Measurements from ENCODE around the gene DIRAS3. TPM values are rescaled to one million over a fixed set of nuclear protein-coding genes. Genes with fewer than 3 reads are reported as not detected.

Gene DIRAS3
- total and polyA plus RNA-seq, 2 of the 8 experiments (the other 6 are each of a cell fraction or from before 2014, with no cell fraction given), result 0.11 TPM; not detected in 1

DNA sequence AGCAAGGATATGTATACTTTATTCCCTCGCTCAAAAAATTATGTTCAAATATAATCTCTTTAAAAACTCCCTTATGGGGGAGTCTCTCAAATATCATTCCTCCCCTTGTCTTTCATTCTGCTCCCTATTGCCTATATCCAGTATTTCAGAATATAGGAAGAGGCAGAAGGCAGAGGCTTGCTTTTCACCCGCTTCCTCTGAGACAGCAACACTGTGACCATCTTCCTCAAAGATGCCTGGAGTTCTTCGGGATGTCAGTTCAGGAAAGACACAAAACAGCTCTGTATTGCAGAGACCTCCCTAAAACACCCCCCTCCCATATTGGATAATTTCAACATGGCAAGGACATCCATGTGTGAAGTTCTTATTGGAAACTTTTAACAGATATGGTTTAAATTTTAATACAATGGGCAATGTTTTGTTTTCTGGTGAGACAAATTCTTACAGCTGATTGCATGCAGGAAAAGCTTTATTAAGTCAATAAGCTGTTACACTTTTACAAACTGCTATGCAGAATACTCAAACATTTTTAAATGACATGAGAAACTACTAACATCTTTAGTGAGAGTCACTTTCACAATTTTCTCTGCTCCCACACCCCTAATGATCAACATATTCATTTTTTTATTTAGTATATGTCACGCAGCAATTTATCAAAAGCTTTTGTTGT, 4.8 kb downstream of the DIRAS3 start:
- ChIA-PET CTCF (ENCODE audit: partially characterized antibody) (interaction anchor here (0.6 to 4.7 kb wide), 3 partner anchors 13 to 280 kb away, joined by 3 to 30 read pairs (median 9); no protein-coding TSS in a partner anchor), POLR2A (ENCODE audit: partially characterized antibody) (no interaction called here)
- FAIRE-seq (no peak), DNase-seq (ENCODE audit: low read depth in 1 of 2, low spot score in 2 of 2) (no peak)
- no peak overlapping the region for H3K4ac ChIP-seq (replicated peaks; ENCODE audit: insufficient read length, low read depth, low read length)
- H2BK20ac ChIP-seq (ENCODE audit: low read length), result no peak overlapping the region
- H3K4me3 ChIP-seq (ENCODE audit: extremely low read depth in 1 of 4, insufficient read depth in 2 of 4, low read depth in 3 of 4, low read length in 4 of 4), result no peak overlapping the region
- no peak overlapping the region for H3K56ac ChIP-seq (replicated peaks; ENCODE audit: insufficient read length, low read depth, low read length)
- no peaks in the 10 kb centered on the region for H3K23me2 ChIP-seq (ENCODE audit: low read depth, low read length)
- no peak overlapping the region for H3K23ac ChIP-seq (ENCODE audit: insufficient read length)
- H2BK12ac ChIP-seq (ENCODE audit: low read depth, low read length), result no peak overlapping the region
- H3K36me3 ChIP-seq (ENCODE audit: control insufficient read depth in 2 of 4, insufficient read depth in 4 of 4, low read length in 3 of 4), result no peaks in the 10 kb centered on the region
- no peak overlapping the region for H3K27ac ChIP-seq (ENCODE audit: low read depth, low read length)
- H3K27me3 ChIP-seq (replicated peaks in 1 of 4; ENCODE audit: control insufficient read depth in 3 of 4, extremely low read depth in 1 of 4, insufficient read depth in 3 of 4, low read length in 3 of 4), result peaks cover 0 to 14% (median 9%) of the 10 kb centered on the region in 4 experiments; a peak in 6 of 7 replicates
- no peak overlapping the region for H4K5ac ChIP-seq (ENCODE audit: insufficient read length, low read depth, low read length)
- no peaks in the 10 kb centered on the region for H3K9me3 ChIP-seq (ENCODE audit: insufficient read depth in 2 of 2, low read depth in 1 of 2, low read length in 1 of 2)
- H2BK5ac ChIP-seq (ENCODE audit: low read depth, low read length), result no peak overlapping the region
- H3K18ac ChIP-seq (ENCODE audit: extremely low read depth, low read length), result no peak overlapping the region
- H2AFZ ChIP-seq (ENCODE audit: low read length), result no peak overlapping the region
- 93% methylated on average over 4 of the region's 4 CpGs; no CpG with 5 or more reads in 1 of the 2 experiments for WGBS, 2 experiments (ENCODE audit: extremely low coverage in 1 of 2, insufficient coverage in 1 of 2, insufficient read length in 1 of 2, insufficient replicate concordance in 2 of 2, low coverage in 1 of 2, low lambda C conversion rate in 2 of 2, missing lambda C conversion rate in 1 of 2)
- H2BK15ac ChIP-seq (ENCODE audit: low read length), result no peak overlapping the region
- 0 out of 7 replicates have a peak, but pooled peaks cover 0 to 2% (median 0%) of the 10 kb centered on the region in 4 experiments for H3K4me1 ChIP-seq (replicated peaks in 1 of 4; ENCODE audit: control insufficient read depth in 3 of 4, insufficient read depth in 4 of 4, low read length in 3 of 4)
- no peaks in the 10 kb centered on the region for H4K20me1 ChIP-seq (replicated peaks in 1 of 2; ENCODE audit: control insufficient read depth in 1 of 2, insufficient read depth in 2 of 2, low read length in 2 of 2)
- H4K8ac ChIP-seq (ENCODE audit: extremely low read depth, insufficient read depth, low read length), result no peak overlapping the region
- no peak overlapping the region for H3K4me2 ChIP-seq (ENCODE audit: insufficient read depth in 1 of 2, low read depth in 2 of 2, low read length in 2 of 2)
- H3K14ac ChIP-seq (ENCODE audit: insufficient read length), result no peak overlapping the region
- no peak overlapping the region for H4K91ac ChIP-seq (replicated peaks; ENCODE audit: insufficient read length, low read length)
- H2AK5ac ChIP-seq (ENCODE audit: low read depth, low read length), result no peak overlapping the region
- H3K79me1 ChIP-seq (ENCODE audit: low read depth, low read length), result no peaks in the 10 kb centered on the region
- no peak overlapping the region for H2BK120ac ChIP-seq (replicated peaks; ENCODE audit: low read depth, low read length)
- no peak overlapping the region for H3K9ac ChIP-seq (replicated peaks in 1 of 4; ENCODE audit: extremely low read depth in 1 of 4, low read depth in 3 of 4, low read length in 3 of 4)
- TF ChIP-seq FOSL1 (IDR thresholded peaks at IDR 0.05; ENCODE audit: insufficient read depth, low read depth, low read length), result no peak
- no peak for TF ChIP-seq EP300 (IDR thresholded peaks at IDR 0.05; ENCODE audit: borderline replicate concordance in 1 of 2, low read depth in 2 of 2, low read length in 2 of 2)
- TF ChIP-seq CBX8 (IDR thresholded peaks at IDR 0.05; ENCODE audit: borderline replicate concordance, low read depth, low read length), result no peak
- TF ChIP-seq KDM5A (IDR thresholded peaks at IDR 0.05; ENCODE audit: low read length), result no peak
- H3K79me2 ChIP-seq (ENCODE audit: control insufficient read depth in 1 of 2, insufficient read depth in 2 of 2, low read length in 2 of 2), result no peaks in the 10 kb centered on the region

All from H1 (cell line).